IMR-90 (cell line): ENCODE data around the gene NR4A3. TPM values are rescaled to one million over a fixed set of nuclear protein-coding genes. Genes with fewer than 3 reads are reported as not detected.

ENCODE experiments used
- ATAC-seq: fragments of 200-7000 bp; cut with Tn5 transposase; 2 replicates; pipeline ENCODE4 v1.9.1; 2020; ENCODE audit warnings: low read depth, mild to moderate bottlenecking, moderate library complexity
- BruUV-seq: library from RNA; stranded (reverse); fragments of 400-500 nt; replicated peaks from 2 replicates; lab custom pipeline; 2021; lab: Mats Ljungman, UMichigan
- CTCF ChIA-PET: fragments of 300-600 bp; formaldehyde crosslinking; extraction: SDS; loops from one replicate; lab custom pipeline; 2021; ENCODE audit warnings: antibody characterized with exemption; lab: Yijun Ruan, JAX
- POLR2A ChIA-PET: fragments of 300-600 bp; sonication (Branson Sonifier 250); formaldehyde crosslinking; loops from one replicate; lab custom pipeline; 2022; ENCODE audit warnings: antibody characterized with exemption; ENCODE audit not compliant: unreplicated experiment; lab: Charles Lee
- DNase-seq: peaks from one replicate; pipeline ENCODE4 v3.0.0; 2013
- H2AFZ ChIP-seq: replicated peaks from 2 replicates; pipeline ENCODE3; 2013; ENCODE audit warnings: low read length, mild to moderate bottlenecking; ENCODE audit not compliant: poor library complexity
- H2AK5ac ChIP-seq: 2 replicates; pipeline ENCODE4 v1.6.1; 2013; ENCODE audit warnings: low read depth, low read length, inconsistent platforms
- H2AK9ac ChIP-seq: replicated peaks from 2 replicates; pipeline ENCODE3; 2013; ENCODE audit warnings: mild to moderate bottlenecking, low read depth, low read length, moderate library complexity; ENCODE audit not compliant: poor library complexity
- H2BK120ac ChIP-seq: 2 replicates; pipeline ENCODE4 v1.6.1; 2013; ENCODE audit warnings: low read depth, low read length, inconsistent platforms
- H2BK15ac ChIP-seq: 3 replicates; pipeline ENCODE4 v1.6.1; 2013; ENCODE audit warnings: low read depth, low read length, inconsistent platforms
- H2BK20ac ChIP-seq: 2 replicates; pipeline ENCODE4 v1.6.1; 2013; ENCODE audit warnings: low read depth, mild to moderate bottlenecking, inconsistent platforms, low read length, moderate library complexity
- H2BK5ac ChIP-seq: 2 replicates; pipeline ENCODE4 v1.6.1; 2013; ENCODE audit warnings: mild to moderate bottlenecking, low read depth, low read length, inconsistent platforms; ENCODE audit not compliant: poor library complexity, severe bottlenecking
- H3K14ac ChIP-seq: replicated peaks from 2 replicates; pipeline ENCODE4 v1.6.1; 2013; ENCODE audit warnings: low read depth, low read length, inconsistent platforms
- H3K18ac ChIP-seq: 2 replicates; pipeline ENCODE4 v1.6.1; 2013; ENCODE audit warnings: low read depth, low read length, control low read depth
- H3K23ac ChIP-seq: 2 replicates; pipeline ENCODE4 v1.6.1; 2013; ENCODE audit warnings: low read depth, low read length, inconsistent platforms
- H3K27ac ChIP-seq: 2 replicates; pipeline ENCODE4 v1.5.1; 2013; ENCODE audit warnings: mild to moderate bottlenecking, control low read depth, low read length; ENCODE audit not compliant: insufficient read depth
- H3K27me3 ChIP-seq: 2 replicates; pipeline ENCODE4 v1.6.1; 2013; ENCODE audit warnings: low read length; ENCODE audit not compliant: control insufficient read depth, insufficient read depth
- H3K36me3 ChIP-seq: 2 replicates; pipeline ENCODE4 v1.6.1; 2013; ENCODE audit warnings: low read length, mixed read lengths; ENCODE audit not compliant: control insufficient read depth, insufficient read depth
- H3K4ac ChIP-seq: 2 replicates; pipeline ENCODE4 v1.6.1; 2013; ENCODE audit warnings: low read depth, low read length, inconsistent platforms
- H3K4me1 ChIP-seq: 2 replicates; pipeline ENCODE4 v1.6.1; 2013; ENCODE audit warnings: low read length, mixed read lengths; ENCODE audit not compliant: control insufficient read depth, insufficient read depth
- H3K4me2 ChIP-seq: 2 replicates; pipeline ENCODE4 v1.6.1; 2013; ENCODE audit warnings: low read depth, mild to moderate bottlenecking, control low read depth, low read length, moderate library complexity
- H3K4me3 ChIP-seq: 2 replicates; pipeline ENCODE4 v1.5.1; 2013; ENCODE audit warnings: low read depth, mild to moderate bottlenecking, control low read depth, low read length, moderate library complexity; ENCODE audit not compliant: insufficient read depth
- H3K56ac ChIP-seq: 2 replicates; pipeline ENCODE4 v1.6.1; 2013; ENCODE audit warnings: low read length, inconsistent platforms; ENCODE audit not compliant: insufficient read depth; ENCODE audit errors: extremely low read depth
- H3K79me1 ChIP-seq, 2 experiments: 2 replicates each; pipeline ENCODE4 v1.6.1; 2013; ENCODE audit warnings: low read length in 2 of 2, inconsistent platforms in 1 of 2, low read depth in 1 of 2
- H3K9ac ChIP-seq: 2 replicates; pipeline ENCODE4 v1.6.1; 2013; ENCODE audit warnings: low read depth, low read length, control low read depth
- H3K9me1 ChIP-seq: 2 replicates; pipeline ENCODE4 v1.6.1; 2013; ENCODE audit warnings: low read length, inconsistent platforms; ENCODE audit not compliant: insufficient read depth
- H3K9me3 ChIP-seq: 2 replicates; pipeline ENCODE4 v1.6.1; 2013; ENCODE audit warnings: low read length; ENCODE audit not compliant: control insufficient read depth, insufficient read depth
- H4K20me1 ChIP-seq: 2 replicates; pipeline ENCODE4 v1.6.1; 2013; ENCODE audit warnings: low read length, inconsistent platforms; ENCODE audit not compliant: insufficient read depth
- H4K5ac ChIP-seq: 2 replicates; pipeline ENCODE4 v1.6.1; 2013; ENCODE audit warnings: mild to moderate bottlenecking, low read depth, low read length, control low read depth
- H4K8ac ChIP-seq, 2 experiments: 2 replicates each; pipeline ENCODE4 v1.6.1; 2013; ENCODE audit warnings: low read depth in 2 of 2, low read length in 2 of 2, control low read depth in 1 of 2, inconsistent platforms in 1 of 2
- H4K91ac ChIP-seq: 2 replicates; pipeline ENCODE4 v1.6.1; 2013; ENCODE audit warnings: low read depth, low read length, inconsistent platforms; ENCODE audit not compliant: insufficient read depth
- BHLHE40 ChIP-seq: fragments of 150-350 bp; IDR thresholded peaks from 2 replicates; pipeline ENCODE4 v1.6.1; 2016; ENCODE audit warnings: mild to moderate bottlenecking, low read depth, low read length
- CHD1 ChIP-seq: IDR thresholded peaks from 2 replicates; pipeline ENCODE4 v1.6.1; 2012; ENCODE audit warnings: low read depth, low read length, improper control_type of control experiment
- CTCF ChIP-seq: conservative IDR thresholded peaks from 2 replicates; pipeline ENCODE4 v1.5.1; 2012; ENCODE audit warnings: mild to moderate bottlenecking, low read depth, low read length, improper control_type of control experiment
- ELK1 ChIP-seq: fragments of 150-350 bp; IDR thresholded peaks from 2 replicates; pipeline ENCODE4 v1.6.1; 2016; ENCODE audit warnings: low read depth, mild to moderate bottlenecking, low read length, moderate library complexity, borderline replicate concordance
- MAFK ChIP-seq: IDR thresholded peaks from 2 replicates; pipeline ENCODE4 v1.6.1; 2012; ENCODE audit warnings: low read depth, low read length, improper control_type of control experiment
- MAZ ChIP-seq: IDR thresholded peaks from 2 replicates; pipeline ENCODE4 v1.6.1; 2012; ENCODE audit warnings: low read depth, mild to moderate bottlenecking, low read length, improper control_type of control experiment, moderate library complexity, borderline replicate concordance
- NFE2L2 ChIP-seq: fragments of 150-350 bp; IDR thresholded peaks from 2 replicates; pipeline ENCODE4 v1.6.1; 2016; ENCODE audit warnings: low read depth, mild to moderate bottlenecking, low read length
- RAD21 ChIP-seq: IDR thresholded peaks from 2 replicates; pipeline ENCODE4 v1.6.1; 2012; ENCODE audit warnings: low read length, improper control_type of control experiment
- RCOR1 ChIP-seq: IDR thresholded peaks from 2 replicates; pipeline ENCODE4 v1.6.1; 2012; ENCODE audit warnings: mild to moderate bottlenecking, low read length, improper control_type of control experiment; ENCODE audit not compliant: insufficient replicate concordance
- RFX5 ChIP-seq: IDR thresholded peaks from 2 replicates; pipeline ENCODE4 v1.8.0; 2012; ENCODE audit warnings: low read depth, mild to moderate bottlenecking, low read length, moderate library complexity
- SMC3 ChIP-seq: fragments of 150-350 bp; IDR thresholded peaks from 2 replicates; pipeline ENCODE4 v1.6.1; 2016; ENCODE audit warnings: low read depth, mild to moderate bottlenecking, antibody characterized with exemption, low read length, moderate library complexity
- USF2 ChIP-seq: fragments of 150-350 bp; IDR thresholded peaks from 2 replicates; pipeline ENCODE4 v1.6.1; 2017; ENCODE audit warnings: mild to moderate bottlenecking, antibody characterized with exemption, low read length, low read depth
- WGBS, 2 experiments: methylation state at CpG; one replicate each; pipeline versions ENCODE4 v1.1.5 to v1.1.7; 2013; ENCODE audit warnings: missing lambda C conversion rate in 2 of 2; ENCODE audit not compliant: insufficient read length in 1 of 2; ENCODE audit errors: extremely low coverage in 2 of 2; 5-methylcytosine and 5-hydroxymethylcytosine counted together
- dilution Hi-C: fragments of 300-500 bp; cut with HindIII; formaldehyde crosslinking; loops from one replicate; pipeline ENCODE4 v1.14.3; 2018; ENCODE audit warnings: low sequenced_read_pairs; ENCODE audit not compliant: unreplicated experiment
- in situ Hi-C: fragments of 300-500 bp; cut with MboI; formaldehyde crosslinking; loops from 3 replicates; pipeline ENCODE4 v1.14.3; 2019; ENCODE audit warnings: low sequenced_read_pairs, inconsistent platforms, mixed read lengths
- intact Hi-C: fragments of 100-400 bp; cut with micrococcal nuclease; formaldehyde crosslinking; loops from 2 replicates; pipeline ENCODE4 v1.10.0; 2022
- polyA plus RNA-seq, 3 experiments: library from polyadenylated mRNA; depleted of rRNA; stranded (reverse); fragments of >200 nt; gene quantifications; 2 replicates each; pipeline ENCODE4 v1.2.3, GENCODE V29; 2012; ENCODE audit warnings: low replicate concordance in 1 of 3
- total RNA-seq: library from RNA; depleted of rRNA; stranded (reverse); fragments of >200 nt; gene quantifications from 2 replicates; pipeline ENCODE4 v1.2.3, GENCODE V29; 2012

The NR4A3 gene
- total and polyA plus RNA-seq, 2 of the 4 experiments (the other 2 are of a cell fraction): 0.27 to 0.54 TPM

- ATAC-seq (no peak), DNase-seq (no peak)
- Histone ChIP-seq H4K5ac (no peak overlapping the region), H2BK120ac (no peak overlapping the region), H2AK9ac (no peak overlapping the region), H2BK20ac (no peak overlapping the region), H3K27ac (no peak overlapping the region), H3K23ac (no peak overlapping the region), H2BK15ac (no peak overlapping the region), H3K18ac (no peak overlapping the region), H4K91ac (no peak overlapping the region), H3K4ac (no peak overlapping the region), H3K79me1 (0 out of 4 replicates have a peak, but pooled peaks cover 0 to 10% of the 10 kb centered on the region in 2 experiments), H3K4me2 (no peak overlapping the region), H3K9me1 (no peaks in the 10 kb centered on the region; the same call in 1 of the 2 replicates), H4K20me1 (no peaks in the 10 kb centered on the region; the same call in 1 of the 2 replicates), H3K56ac (no peak overlapping the region), H4K8ac (no peak overlapping the region), H3K4me3 (no peak overlapping the region), H3K9ac (no peak overlapping the region), H3K27me3 (no peaks in the 10 kb centered on the region), H3K36me3 (peaks cover 8% of the 10 kb centered on the region), H2AK5ac (no peak overlapping the region), H3K14ac (no peak overlapping the region), H2BK5ac (no peak overlapping the region), H3K9me3 (no peaks in the 10 kb centered on the region), H3K4me1 (no peaks in the 10 kb centered on the region), H2AFZ (no peak overlapping the region)
- no TSS peak for BruUV-seq
- ChIA-PET CTCF (no interaction called here), POLR2A (no interaction called here)
- WGBS, 2 experiments: 82% methylated on average over 5 of the region's 15 CpGs; no CpG with 5 or more reads in 1 of the 2 experiments
- no peak for TF ChIP-seq CTCF
- TF ChIP-seq RAD21: no peak
- TF ChIP-seq USF2: no peak
- no peak for TF ChIP-seq RCOR1
- TF ChIP-seq ELK1: no peak
- no peak for TF ChIP-seq RFX5
- TF ChIP-seq BHLHE40: no peak
- TF ChIP-seq SMC3: no peak
- TF ChIP-seq MAZ: no peak
- TF ChIP-seq NFE2L2: no peak
- TF ChIP-seq MAFK: no peak
- no peak for TF ChIP-seq CHD1
- intact Hi-C loops (no loop called here), in situ Hi-C loops (loop anchor here (25.0 kb wide), 1 partner anchor 966 kb away; no protein-coding TSS in a partner anchor), dilution Hi-C loops (no loop called here)
These were observed 6.3 kb downstream of the NR4A3 start for GRCh38 chr9:99828054-99828416.
